ENCODE measurements around the gene ELOVL2.
"Not testable (repeated sequence)": the region's sequence is repeated elsewhere in the genome, so short reads cannot be mapped to it uniquely, and the experiment has no call there.

ELOVL2 gene

DNA sequence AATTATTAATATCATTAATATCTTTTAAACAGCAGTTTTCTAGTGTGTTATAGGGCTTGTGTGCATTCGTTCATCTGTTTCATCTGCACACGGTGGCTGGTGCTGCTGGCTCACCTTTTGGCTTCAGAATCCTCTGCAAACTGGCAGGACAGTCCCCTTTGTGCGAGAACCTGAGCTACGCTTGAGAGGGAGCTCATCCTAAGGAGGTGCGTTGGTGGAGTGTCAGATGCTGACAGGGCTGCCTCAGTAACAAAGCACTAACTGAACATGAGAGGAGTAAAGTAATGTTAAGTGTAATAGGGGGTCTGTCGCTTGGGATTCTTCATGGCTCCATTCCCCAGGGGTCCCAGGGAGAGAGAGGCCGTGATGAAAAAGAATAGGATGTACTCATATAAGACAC lies 22.4 kb downstream of the ELOVL2 start:
- DNase-seq (ENCODE audit: low read depth) = no peak

- no peak for DNase-seq (ENCODE audit: low read depth)
These were observed 23.1 kb downstream of the ELOVL2 start for GRCh38 chr6:11021003-11021402.

DNA sequence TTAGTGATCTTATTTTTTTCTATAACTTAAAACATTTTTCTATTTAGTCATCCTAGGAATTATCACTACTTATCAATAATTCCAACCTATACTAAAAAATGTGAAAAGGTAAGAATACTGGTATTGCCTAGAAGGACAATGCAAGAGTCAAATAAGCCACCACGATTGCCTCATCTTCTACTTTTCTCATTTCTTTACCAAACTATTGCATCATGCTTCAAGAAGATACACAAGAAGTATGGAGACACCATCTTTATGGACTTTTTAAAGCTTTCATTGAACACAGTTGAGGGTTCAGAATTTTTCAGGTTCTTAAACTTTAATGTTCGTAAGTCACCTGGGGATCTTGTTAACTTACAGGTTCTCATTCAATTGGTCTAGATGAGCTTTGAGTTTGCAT lies 25.9 kb downstream of the ELOVL2 start:
- DNase-seq (ENCODE audit: low read depth) = no peak

DNA sequence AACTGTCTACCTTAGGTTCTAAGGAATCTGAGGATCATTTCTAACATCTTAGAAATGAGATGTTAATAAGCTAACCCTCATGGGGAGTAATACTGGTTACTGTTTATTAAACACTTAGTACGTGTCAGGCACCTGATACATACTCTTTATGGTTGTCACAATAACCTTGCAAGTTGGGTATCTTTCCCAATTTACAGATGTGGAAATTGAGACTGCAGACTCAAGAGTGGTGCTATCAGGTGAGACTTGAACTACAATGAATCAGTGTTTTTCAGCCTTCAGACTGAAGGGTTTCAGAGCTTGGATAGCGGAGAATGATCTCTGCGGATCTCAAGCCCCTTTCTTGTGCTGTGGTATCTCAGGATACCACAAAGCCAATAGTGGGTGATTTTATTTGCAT lies 27.0 kb downstream of the ELOVL2 start:
- no peak for DNase-seq (ENCODE audit: low read depth)

DNA sequence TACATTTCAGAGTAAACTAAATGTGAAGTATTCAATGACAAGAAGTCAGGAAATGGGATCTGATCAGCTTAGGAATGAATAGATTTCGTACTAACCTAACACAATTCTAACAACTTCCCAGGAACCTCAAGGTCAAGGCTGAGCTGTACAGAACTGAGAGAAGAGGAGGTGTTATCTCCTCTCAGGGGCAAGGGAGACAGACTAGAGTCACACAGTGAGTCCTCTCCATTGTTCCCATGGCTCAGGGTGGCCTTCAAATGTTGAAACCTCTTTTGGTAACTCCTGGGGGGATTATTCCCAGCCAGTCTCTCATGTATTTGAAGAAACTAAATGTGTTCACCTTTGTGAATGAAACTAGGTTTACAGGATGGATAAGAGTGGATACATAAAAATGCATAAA lies 27.7 kb downstream of the ELOVL2 start:
- no peak for DNase-seq (ENCODE audit: low read depth)

DNA sequence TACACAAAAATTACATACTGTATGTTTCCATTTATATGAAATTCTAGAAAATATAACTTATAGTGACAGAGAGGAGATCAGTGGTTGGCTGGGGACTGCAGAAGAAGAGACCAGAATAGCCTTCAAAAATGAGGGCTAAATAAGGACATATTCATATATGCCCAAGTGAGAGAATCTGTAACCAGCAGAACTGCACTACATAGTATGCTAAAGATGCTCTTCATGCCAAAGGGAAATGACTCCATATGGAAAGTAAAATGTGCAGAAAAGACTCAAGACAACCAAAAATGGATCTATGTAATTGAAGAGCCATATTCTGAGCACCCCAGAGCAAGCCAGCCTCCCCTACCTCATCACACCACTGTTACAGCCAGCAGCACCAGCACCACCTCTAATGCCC lies 29.0 kb downstream of the ELOVL2 start:
- DNase-seq (ENCODE audit: low read depth) = no peak

GRCh38 chr6:11013721-11014070 lies 30.4 kb downstream of the ELOVL2 start:
- no peak for DNase-seq (ENCODE audit: low read depth)

GRCh38 chr6:11012976-11013720 lies 31.0 kb downstream of the ELOVL2 start:
- no peak for DNase-seq (ENCODE audit: low read depth)

- no peak for DNase-seq (ENCODE audit: low read depth)
These were observed 31.8 kb downstream of the ELOVL2 start for GRCh38 chr6:11012295-11012754.

GRCh38 chr6:11011787-11012234 lies 32.3 kb downstream of the ELOVL2 start:
- DNase-seq (ENCODE audit: low read depth) = no peak

GRCh38 chr6:11009353-11009752 lies 34.8 kb downstream of the ELOVL2 start:
- no peak for DNase-seq (ENCODE audit: low read depth)

DNA sequence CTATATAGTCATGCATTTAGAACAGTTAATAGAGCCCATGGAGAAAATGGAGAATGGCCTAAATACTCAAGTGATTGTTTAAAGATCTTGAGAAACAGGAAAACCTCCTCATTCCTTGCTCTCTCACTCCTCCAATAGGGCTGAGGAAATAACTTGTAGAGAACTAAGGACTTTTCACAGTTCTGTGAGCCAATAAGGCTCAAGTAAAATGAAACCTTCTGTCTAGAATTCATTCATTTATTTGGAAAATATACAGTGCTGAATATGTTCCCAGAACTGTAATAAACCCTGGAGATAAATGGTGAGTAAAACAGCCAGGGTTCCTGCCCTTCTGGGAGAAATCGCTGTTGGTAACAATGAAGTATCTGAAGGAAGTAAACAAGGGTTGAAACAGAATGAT lies 35.3 kb downstream of the ELOVL2 start:
- DNase-seq (ENCODE audit: low read depth) = no peak

- no peak for DNase-seq (ENCODE audit: low read depth)
These were observed 36.1 kb downstream of the ELOVL2 start for GRCh38 chr6:11007715-11008608.

DNA sequence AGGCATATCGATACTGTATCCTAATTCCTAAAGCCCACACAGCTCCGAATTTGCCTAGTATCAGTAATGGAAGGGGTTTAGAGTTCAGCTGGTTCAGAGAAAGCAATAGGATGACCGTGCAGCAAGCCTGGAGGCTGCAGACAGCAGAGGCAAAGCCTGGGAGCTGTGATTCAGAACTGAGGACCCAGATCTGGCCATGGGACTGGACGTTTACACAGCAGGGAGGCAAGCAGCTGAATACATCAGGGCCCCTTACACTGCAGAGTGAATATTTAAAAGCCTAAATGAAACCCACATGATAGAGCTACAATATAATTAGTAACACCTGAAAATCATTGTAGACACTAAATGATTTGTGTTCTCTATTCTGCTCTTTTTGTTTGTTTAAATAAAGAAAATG lies 38.0 kb downstream of the ELOVL2 start:
- DNase-seq (ENCODE audit: low read depth) = no peak

- DNase-seq (ENCODE audit: low read depth) = not testable (repeated sequence)
These were observed 40.8 kb downstream of the ELOVL2 start for GRCh38 chr6:11003297-11003696.

DNA sequence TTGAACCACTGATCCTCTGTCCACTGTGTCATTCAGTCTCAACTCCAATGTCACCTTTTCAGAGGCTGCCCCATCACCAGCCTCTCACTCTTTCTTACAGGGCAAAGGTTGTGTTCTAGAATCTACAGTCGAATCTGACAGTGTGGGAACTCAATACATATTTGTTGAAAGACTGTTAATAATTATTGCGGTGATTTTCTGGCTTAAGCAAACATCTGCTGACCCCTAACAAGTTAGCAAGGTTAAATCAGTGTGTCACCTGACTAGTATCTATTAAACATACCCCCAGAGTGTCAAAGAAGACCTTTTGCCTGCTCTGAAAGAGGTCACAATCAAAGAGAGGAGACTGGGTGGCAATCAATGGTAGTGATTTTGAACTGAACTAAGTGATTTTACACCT lies 41.9 kb downstream of the ELOVL2 start:
- DNase-seq (ENCODE audit: low read depth) = no peak

DNA sequence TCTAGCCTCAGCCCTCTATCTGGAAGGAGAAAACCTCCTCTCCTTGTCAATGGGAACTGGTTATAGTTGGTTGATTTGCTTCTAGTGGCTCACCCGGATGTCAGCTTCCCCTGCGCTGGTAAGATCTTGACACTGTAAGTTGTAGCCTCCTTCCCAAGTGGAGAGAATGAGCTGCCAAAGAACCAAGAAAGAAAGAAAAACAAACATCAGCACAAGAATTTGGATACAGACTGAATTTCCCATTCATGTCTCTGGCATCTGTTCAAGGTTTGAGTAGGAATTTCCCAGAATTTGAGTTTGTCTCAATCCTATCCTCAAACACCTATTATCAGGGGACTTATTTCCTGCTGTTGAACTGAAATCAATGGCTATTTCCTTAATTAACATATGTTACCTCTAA lies 44.1 kb downstream of the ELOVL2 start:
- DNase-seq (ENCODE audit: low read depth) = no peak

GRCh38 chr6:10995114-10995707 lies 48.9 kb downstream of the ELOVL2 start:
- no peak for DNase-seq (ENCODE audit: low read depth)

DNA sequence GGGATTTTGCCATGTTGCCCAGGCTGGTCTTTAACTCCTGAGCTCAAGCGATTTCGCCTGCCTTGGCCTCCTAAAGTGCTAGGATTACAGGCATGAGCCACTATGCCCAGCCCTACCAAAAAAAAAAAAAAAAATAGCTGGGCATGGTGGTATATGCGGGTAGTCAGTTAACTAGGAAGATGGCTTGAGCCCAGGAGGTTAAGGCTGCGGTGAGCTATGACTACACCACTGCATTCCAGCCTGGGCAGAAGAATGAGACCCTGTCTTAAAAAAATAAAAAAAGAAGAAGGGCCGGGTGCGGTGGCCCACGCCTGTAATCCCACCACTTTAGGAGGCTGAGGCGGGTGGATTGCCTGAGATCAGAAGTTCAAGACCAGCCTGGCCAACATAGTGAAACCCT lies 50.2 kb downstream of the ELOVL2 start:
- DNase-seq (ENCODE audit: low read depth) = no peak

DNA sequence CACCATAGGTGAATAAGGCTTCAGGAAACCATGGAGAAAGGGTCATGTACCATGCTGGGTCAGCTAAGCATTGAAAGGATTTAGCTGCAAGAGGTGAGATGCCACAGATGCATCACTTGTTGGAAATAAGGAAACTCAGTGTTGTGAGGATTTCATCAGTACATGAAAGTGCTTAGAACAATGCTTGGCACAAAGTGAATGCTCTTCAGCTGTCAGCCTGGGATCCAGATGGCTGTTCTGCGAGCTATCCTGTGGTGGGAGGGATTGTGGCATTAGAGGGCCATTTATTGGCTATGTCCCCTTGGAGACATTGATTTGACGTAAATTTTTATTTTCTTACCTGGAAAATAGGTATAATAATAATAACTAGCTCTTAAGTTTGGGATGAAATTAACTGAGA lies 53.0 kb downstream of the ELOVL2 start:
- DNase-seq (ENCODE audit: low read depth) = no peak

GRCh38 chr6:10989587-10989986 lies 54.5 kb downstream of the ELOVL2 start:
- no peak for DNase-seq (ENCODE audit: low read depth)

GRCh38 chr6:10984959-10985358 lies 59.1 kb downstream of the ELOVL2 start:
- DNase-seq (ENCODE audit: low read depth) = not testable (repeated sequence)

DNA sequence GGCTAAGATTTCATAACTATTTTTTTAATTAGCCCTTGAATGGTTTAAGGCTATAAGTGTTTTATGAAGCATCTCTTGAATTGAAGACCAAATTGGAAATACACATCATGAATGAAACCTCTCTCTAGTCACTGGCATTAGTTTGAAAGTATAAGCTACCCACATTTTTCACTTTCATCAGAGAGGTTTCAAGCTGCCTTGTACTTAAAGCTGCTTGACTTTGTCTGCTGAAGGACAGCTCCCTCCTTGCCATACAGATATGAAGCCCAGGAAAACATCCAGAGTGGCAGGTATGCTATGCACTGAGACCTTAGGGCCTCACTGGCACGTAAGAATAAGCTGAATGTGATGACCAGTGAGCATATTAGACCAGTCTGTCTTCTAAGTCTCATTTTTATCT lies 62.7 kb downstream of the ELOVL2 start:
- no peak for DNase-seq (ENCODE audit: low read depth)
